GM11168 (cell line): ENCODE data around the gene DEAF1.

ENCODE experiments used
- in situ Hi-C: fragments of 300-500 bp; cut with MboI; formaldehyde crosslinking; loops from one replicate; pipeline ENCODE4 v1.12.0; 2022; ENCODE audit warnings: low sequenced_read_pairs; ENCODE audit not compliant: unreplicated experiment

DEAF1 gene

GRCh38 chr11:615504-616319 lies 79.3 kb downstream of the DEAF1 start, which contains the start of gene IRF7:
TSS of gene IRF7 (minus strand) at chr11:615950. CDS start at chr11:615364, 586 bp downstream.
- in situ Hi-C loops: no loop called here

GRCh38 chr11:614623-615503 lies 80.2 kb downstream of the DEAF1 start:
- in situ Hi-C loops: no loop called here

- in situ Hi-C loops: no loop called here
Observed at GRCh38 chr11:614021-614622, 80.9 kb downstream of the DEAF1 start.

GRCh38 chr11:613369-613968 lies 81.6 kb downstream of the DEAF1 start:
- in situ Hi-C loops: no loop called here

- in situ Hi-C loops: no loop called here
Observed at GRCh38 chr11:612961-613300, 82.1 kb downstream of the DEAF1 start.

- in situ Hi-C loops: no loop called here
Observed at GRCh38 chr11:612201-612960, 82.6 kb downstream of the DEAF1 start.

GRCh38 chr11:611001-611996 lies 83.7 kb downstream of the DEAF1 start:
- in situ Hi-C loops: no loop called here

- in situ Hi-C loops: no loop called here
Observed at GRCh38 chr11:610146-610801, 84.7 kb downstream of the DEAF1 start.

- in situ Hi-C loops: no loop called here
Observed at GRCh38 chr11:609341-609811, 85.6 kb downstream of the DEAF1 start.

- in situ Hi-C loops: no loop called here
Observed at GRCh38 chr11:608791-609251, 86.2 kb downstream of the DEAF1 start.

- in situ Hi-C loops: no loop called here
Observed at GRCh38 chr11:607971-608659, 86.9 kb downstream of the DEAF1 start.

GRCh38 chr11:607020-607780 lies 87.8 kb downstream of the DEAF1 start:
- in situ Hi-C loops: no loop called here

- in situ Hi-C loops: no loop called here
Observed at GRCh38 chr11:606245-606644, 88.8 kb downstream of the DEAF1 start.

- in situ Hi-C loops: no loop called here
Observed at GRCh38 chr11:605286-606129, 89.5 kb downstream of the DEAF1 start.

GRCh38 chr11:603154-603553 lies 91.9 kb downstream of the DEAF1 start:
- in situ Hi-C loops: loop anchor here (5.0 kb wide), 1 partner anchor 64 kb away; no protein-coding TSS in a partner anchor
